Mucosa of descending colon (tissue), 3 donors: ENCODE data around the gene ADGRD1. TPM values are rescaled to one million over a fixed set of nuclear protein-coding genes. Genes with fewer than 3 reads are reported as not detected.
A peak's percentile ranks its signal among the peaks of the same experiment; 100 is the strongest.
"Not testable (repeated sequence)": the region's sequence is repeated elsewhere in the genome, so short reads cannot be mapped to it uniquely, and the experiment has no call there.

ENCODE experiments used
- ATAC-seq: fragments of 200-7000 bp; cut with Tn5 transposase; one replicate; pipeline ENCODE4 v1.9.1; 2020; ENCODE audit warnings: mild to moderate bottlenecking, moderate library complexity
- DNase-seq, 3 donors: peaks; one replicate each; pipeline ENCODE4 v3.0.0-alpha.2; 2020
- H3K36me3 ChIP-seq: fragments of 200-600 bp; one replicate; pipeline ENCODE4 v1.8.0; 2021; ENCODE audit warnings: low read depth, mild to moderate bottlenecking
- H3K4me1 ChIP-seq: fragments of 200-600 bp; one replicate; pipeline ENCODE4 v1.8.0; 2021; ENCODE audit warnings: low read depth, mild to moderate bottlenecking
- H3K4me3 ChIP-seq: fragments of 200-600 bp; one replicate; pipeline ENCODE4 v1.8.0; 2021; ENCODE audit warnings: mild to moderate bottlenecking
- H3K9me3 ChIP-seq: fragments of 200-600 bp; one replicate; pipeline ENCODE4 v1.8.0; 2021; ENCODE audit warnings: mild to moderate bottlenecking
- CTCF ChIP-seq: fragments of 200-600 bp; IDR thresholded peaks from one replicate; pipeline ENCODE4 v1.8.0; 2022; ENCODE audit warnings: antibody characterized with exemption, mild to moderate bottlenecking
- intact Hi-C, 2 donors: fragments of 100-400 bp; cut with DNase I in 1 of 2; cut with micrococcal nuclease in 1 of 2; formaldehyde crosslinking; loops; one replicate each; pipeline versions ENCODE4 v1.11.0 to v1.11.1; 2022; cut with DNase I, micrococcal nuclease
- total RNA-seq, 3 donors: library from RNA; stranded (reverse); fragmentation: NEBNext Ultra II Directional in 2 of 3; extraction: Animal tissue kit (Norgen Biotek cat#: 25700) in 2 of 3; gene quantifications; one replicate each; pipeline versions ENCODE4 v1.2.1 to v1.2.4, GENCODE V29; 2021 to 2023
- donor health status: DM: no; HTN: no; CAD: no; lungs with moderate emphysema.
- donor health status: DM: no; HTN: no; CAD: no.
- donor health status: DM: no; HTN: yes; CAD: no.

ADGRD1 gene
- total RNA-seq, 3 donors from 2014 or later: 2.6 to 18.4 (median 12.9) TPM

GRCh38 chr12:131128556-131128955, 174.8 kb downstream of the ADGRD1 start:
- no peaks in the 10 kb centered on the region for H3K4me1 ChIP-seq
- peaks cover 6% of the 10 kb centered on the region for H3K9me3 ChIP-seq
- no peak overlapping the region for H3K4me3 ChIP-seq
- no peak for TF ChIP-seq CTCF
- DNase-seq (no peak), ATAC-seq (no peak)
- H3K36me3 ChIP-seq: no peaks in the 10 kb centered on the region
- intact Hi-C loops: no loop called here

- ATAC-seq: not testable (repeated sequence)
Observed at GRCh38 chr12:131128966-131129619, 175.4 kb downstream of the ADGRD1 start.

GRCh38 chr12:131129839-131130238, 176.1 kb downstream of the ADGRD1 start:
- H3K36me3 ChIP-seq: no peaks in the 10 kb centered on the region
- intact Hi-C loops: no loop called here
- no peak for TF ChIP-seq CTCF
- peaks cover 6% of the 10 kb centered on the region for H3K9me3 ChIP-seq
- no peak overlapping the region for H3K4me3 ChIP-seq
- no peak for ATAC-seq
- no peak for DNase-seq
- H3K4me1 ChIP-seq: no peaks in the 10 kb centered on the region

More at GRCh38 chr12:131128966-131129619, 175.4 kb downstream of the ADGRD1 start:
- H3K4me3 ChIP-seq, intact Hi-C loops, H3K36me3 ChIP-seq, H3K4me1 ChIP-seq, H3K9me3 ChIP-seq: not testable (repeated sequence)
- DNase-seq: peak in 1 of 3 donors; percentile 27

GRCh38 chr12:131130311-131130911, 176.7 kb downstream of the ADGRD1 start:
- peaks cover 6% of the 10 kb centered on the region for H3K9me3 ChIP-seq
- TF ChIP-seq CTCF: no peak
- no peaks in the 10 kb centered on the region for H3K4me1 ChIP-seq
- H3K36me3 ChIP-seq: no peaks in the 10 kb centered on the region
- no peak overlapping the region for H3K4me3 ChIP-seq
- intact Hi-C loops: no loop called here
- ATAC-seq: no peak
- peak in 1 of 3 donors; percentile 46 for DNase-seq

- Histone ChIP-seq H3K9me3 (peaks cover 6% of the 10 kb centered on the region), H3K4me1 (no peaks in the 10 kb centered on the region), H3K36me3 (no peaks in the 10 kb centered on the region), H3K4me3 (no peak overlapping the region)
- intact Hi-C loops: no loop called here
- TF ChIP-seq CTCF: no peak
- DNase-seq (peak in 1 of 3 donors; percentile 35), ATAC-seq (no peak)
Observed at GRCh38 chr12:131131077-131131807, 177.5 kb downstream of the ADGRD1 start.

GRCh38 chr12:131131808-131132117, 178.1 kb downstream of the ADGRD1 start:
- Histone ChIP-seq H3K4me3 (no peak overlapping the region), H3K36me3 (no peaks in the 10 kb centered on the region), H3K4me1 (no peaks in the 10 kb centered on the region), H3K9me3 (peaks cover 6% of the 10 kb centered on the region)
- intact Hi-C loops: no loop called here
- DNase-seq: peak in 1 of 3 donors; percentile 33
- ATAC-seq: no peak
- no peak for TF ChIP-seq CTCF
